Sciatic nerve (tissue), 2 donors: ENCODE data around the gene ABCG4. TPM values are rescaled to one million over a fixed set of nuclear protein-coding genes. Genes with fewer than 3 reads are reported as not detected.
"Not testable (repeated sequence)": the region's sequence is repeated elsewhere in the genome, so short reads cannot be mapped to it uniquely, and the experiment has no call there.

Source experiments
- ATAC-seq: fragments of 200-7000 bp; cut with Tn5 transposase; one replicate; pipeline ENCODE4 v1.9.1; 2020; ENCODE audit warnings: mild to moderate bottlenecking, moderate library complexity
- DNase-seq: peaks from one replicate; pipeline ENCODE4 v3.0.0-alpha.2; 2020; ENCODE audit warnings: low spot score
- intact Hi-C: fragments of 100-400 bp; cut with DNase I; formaldehyde crosslinking; loops from one replicate; pipeline ENCODE4 v1.14.2; 2022
- total RNA-seq: library from RNA; stranded (reverse); fragmentation: NEBNext Ultra II Directional; extraction: Animal tissue kit (Norgen Biotek cat#: 25700); gene quantifications from one replicate; pipeline ENCODE4 v1.2.1, GENCODE V29; 2021
- donor health status: DM: no; HTN: no; CAD: no.
- donor health status: DM: no; HTN: no; CAD: no.

Gene ABCG4
- not detected for total RNA-seq

DNA sequence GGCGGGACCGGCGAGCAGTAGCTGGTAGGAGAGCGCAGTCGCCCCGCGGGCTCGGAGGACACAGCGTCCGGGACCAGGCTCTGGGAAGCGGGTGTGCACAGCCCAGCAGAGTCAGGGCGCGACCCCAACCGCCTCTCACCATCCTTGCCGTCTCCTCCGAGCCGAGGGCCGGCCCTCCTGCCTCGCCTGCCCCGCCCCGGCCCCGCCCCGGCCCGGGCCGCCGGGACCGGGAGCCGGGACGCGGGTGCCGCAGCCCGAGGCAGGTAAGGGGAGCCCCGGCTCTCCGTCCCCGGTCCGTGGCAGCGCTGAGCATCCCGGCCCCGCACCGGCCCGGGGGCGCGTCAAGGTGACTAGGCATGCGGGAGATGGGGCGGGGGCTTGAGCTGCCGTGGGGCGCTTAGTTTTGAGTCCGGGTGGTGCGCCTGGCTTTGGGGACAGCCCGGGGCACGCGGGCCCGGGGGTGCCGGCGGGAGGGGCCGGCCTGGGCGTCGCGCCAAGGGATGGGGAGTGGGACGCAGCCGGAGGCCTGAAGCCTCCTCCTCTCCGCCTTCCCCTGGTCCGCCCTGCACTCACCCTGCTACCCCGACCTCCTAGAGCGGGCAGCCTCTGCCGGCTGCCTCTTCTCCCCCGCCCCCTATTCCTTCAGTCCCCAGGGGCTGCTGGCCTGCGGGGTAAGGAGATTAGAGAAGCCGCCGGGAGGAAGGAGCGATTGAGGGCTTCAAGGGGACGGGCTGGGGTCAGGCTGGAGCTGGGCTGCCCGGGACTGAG, at the start of gene ABCG4:
ABCG4 (plus strand) TSS at position 35 of the 768 bp plus-strand sequence. CDS start 914 bp downstream, outside the sequence.
- intact Hi-C loops = no loop called here
- DNase-seq (no peak), ATAC-seq (peak; percentile 33)

DNA sequence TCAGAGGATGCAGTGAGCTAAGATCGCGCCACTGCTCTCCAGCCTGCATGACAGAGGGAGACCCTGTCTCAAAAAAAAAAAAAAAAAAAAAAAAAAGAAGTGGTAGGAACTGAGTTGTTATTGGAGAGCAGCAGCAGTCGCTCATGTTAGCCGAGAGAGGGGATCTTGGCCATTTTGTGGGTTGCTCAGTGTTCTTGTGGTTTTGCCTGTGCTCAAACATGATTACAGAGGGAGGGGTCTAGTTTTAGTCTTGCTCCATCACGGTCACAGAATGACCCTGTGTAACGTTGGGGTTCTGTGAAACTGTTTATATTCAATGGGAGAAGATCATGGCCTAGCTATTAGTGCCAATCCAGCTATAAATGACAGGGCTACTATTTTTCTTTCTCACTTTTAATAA, 49.1 kb upstream of the ABCG4 start:
- DNase-seq (no peak), ATAC-seq (no peak)
- intact Hi-C loops = no loop called here

DNA sequence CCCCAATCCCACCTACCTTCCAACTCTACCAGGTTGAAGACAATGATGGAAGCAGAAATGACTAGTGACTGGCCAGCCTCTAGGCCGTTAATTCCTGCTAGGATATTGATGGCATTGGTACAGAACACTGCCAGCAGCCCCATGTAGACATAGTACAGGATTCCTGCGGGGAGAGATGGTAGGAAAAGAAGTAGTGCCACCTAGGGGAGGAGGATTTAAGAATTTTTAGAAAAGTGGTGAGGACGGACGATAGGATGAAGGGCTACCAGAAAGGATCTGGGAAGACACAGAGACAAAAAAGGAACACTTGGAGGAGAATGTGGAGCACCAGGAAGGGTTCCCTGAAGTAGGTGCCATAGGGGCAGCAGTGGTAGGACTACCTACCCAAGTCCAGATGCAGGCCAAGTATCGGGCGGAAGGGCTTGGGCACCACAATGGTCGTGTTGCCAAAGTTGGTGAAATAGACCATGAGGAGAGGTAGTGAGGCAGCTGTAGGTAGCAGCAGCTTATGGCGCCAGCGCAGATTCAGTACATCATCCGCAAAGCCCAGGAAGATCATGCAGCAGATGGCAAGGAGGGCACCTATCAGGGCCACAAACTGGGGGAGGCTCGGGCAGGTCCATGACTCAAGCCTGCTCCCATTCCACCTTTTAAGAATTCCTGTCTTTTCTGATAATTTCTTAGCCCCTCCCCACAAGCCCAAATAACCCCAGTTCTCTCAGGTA, 48.4 kb upstream of the ABCG4 start:
- ATAC-seq = no peak
- no peak for DNase-seq
- intact Hi-C loops = no loop called here

DNA sequence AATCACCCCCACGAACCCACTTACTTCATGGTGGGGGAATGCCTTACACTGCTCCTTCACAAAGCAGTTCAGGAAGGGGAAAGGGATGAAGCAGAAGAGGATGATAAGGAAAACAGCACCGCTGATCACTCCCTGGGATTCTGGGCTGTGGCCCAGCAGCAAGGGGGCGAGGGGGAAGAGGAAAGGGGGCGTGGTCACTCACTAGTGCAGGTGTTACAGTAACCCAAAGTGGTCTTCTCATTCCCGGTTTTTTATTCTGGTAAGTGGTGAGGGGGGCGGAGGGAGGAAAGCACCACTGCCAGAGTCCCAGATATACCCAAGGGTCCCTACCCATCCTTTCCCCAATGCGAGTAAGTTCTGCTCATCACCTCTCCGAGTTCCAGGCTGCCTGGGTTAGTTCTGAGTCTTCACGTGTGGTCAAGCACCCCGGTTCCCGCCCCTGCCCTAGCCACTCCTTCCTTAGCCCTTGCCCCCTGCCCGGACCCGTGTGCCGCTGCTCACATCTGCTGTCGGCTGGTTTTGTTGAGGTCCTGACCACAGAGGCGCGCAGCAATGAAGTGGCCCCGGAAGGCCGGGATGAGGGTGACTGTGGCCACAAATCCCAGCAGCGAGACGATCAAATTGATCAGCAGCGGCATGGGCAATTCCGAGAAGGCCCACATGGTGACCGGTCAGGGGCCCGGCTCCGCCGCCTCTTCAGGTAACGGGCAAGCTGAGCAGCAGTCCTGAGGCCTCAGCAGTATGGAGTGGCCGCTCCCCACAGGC, 47.7 kb upstream of the ABCG4 start:
- DNase-seq (no peak), ATAC-seq (peak; percentile 4)
- intact Hi-C loops = no loop called here

DNA sequence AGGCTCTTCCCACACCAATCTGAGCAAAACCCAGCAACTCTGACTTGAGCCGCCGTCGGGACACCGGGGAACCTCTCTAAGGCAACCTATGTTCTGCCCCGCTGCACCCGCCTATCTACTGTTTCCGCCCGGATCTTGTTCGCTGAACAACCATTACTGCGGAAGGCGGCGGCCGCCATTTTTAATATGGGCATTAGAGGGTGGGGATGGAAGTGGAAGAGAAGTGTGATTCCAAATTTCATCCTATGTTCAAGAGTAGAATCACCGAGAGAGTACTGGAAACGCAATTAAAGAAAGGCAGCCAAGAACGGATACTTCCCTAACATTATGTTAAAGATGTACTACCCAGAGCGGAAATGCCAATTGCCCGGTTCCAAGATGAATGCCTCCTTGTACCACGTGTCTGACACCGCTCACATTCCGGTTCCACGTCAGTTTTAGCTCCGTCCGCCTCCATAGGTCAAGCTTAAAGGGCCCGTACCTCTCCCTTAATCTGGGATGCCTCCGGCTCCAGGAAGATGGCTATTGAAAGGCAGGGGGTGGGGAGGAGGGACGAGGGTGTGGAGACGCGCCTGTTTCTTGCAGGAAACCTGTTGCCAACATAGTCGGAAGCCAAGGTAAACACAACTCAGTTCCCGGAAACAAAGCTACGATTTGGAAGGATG, 47.0 kb upstream of the ABCG4 start, which contains the start of gene DPAGT1:
DPAGT1 (minus strand) TSS at position 95 of the 665 bp plus-strand sequence. CDS start 198 bp downstream, outside the sequence.
- DNase-seq = peak; percentile 91
- peak; percentile 96 for ATAC-seq
- intact Hi-C loops = no loop called here

DNA sequence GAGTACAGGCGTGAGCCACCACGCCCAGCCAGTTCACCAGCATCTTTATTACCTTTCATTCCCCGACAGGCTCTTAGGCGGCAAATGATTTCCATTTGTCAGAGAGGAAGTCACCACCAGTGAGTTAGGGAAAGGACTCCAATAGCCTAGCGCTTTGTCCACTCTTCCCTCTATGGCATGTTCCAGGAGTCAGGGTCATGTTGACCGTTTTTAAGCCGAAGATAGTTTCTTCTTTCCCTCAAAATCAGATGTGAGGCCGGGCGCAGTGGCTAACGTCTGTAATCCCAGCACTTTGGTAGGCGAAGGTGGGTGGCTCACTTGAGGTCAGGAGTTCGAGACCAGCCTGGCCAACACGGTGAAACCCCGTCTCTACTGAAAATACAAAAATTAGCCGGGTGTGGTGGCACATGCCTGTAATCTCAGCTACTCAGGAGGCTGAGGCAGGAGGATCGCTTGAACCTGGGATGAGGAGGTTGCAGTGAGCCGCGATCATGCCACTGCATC, 45.6 kb upstream of the ABCG4 start:
- intact Hi-C loops, DNase-seq: not testable (repeated sequence)

DNA sequence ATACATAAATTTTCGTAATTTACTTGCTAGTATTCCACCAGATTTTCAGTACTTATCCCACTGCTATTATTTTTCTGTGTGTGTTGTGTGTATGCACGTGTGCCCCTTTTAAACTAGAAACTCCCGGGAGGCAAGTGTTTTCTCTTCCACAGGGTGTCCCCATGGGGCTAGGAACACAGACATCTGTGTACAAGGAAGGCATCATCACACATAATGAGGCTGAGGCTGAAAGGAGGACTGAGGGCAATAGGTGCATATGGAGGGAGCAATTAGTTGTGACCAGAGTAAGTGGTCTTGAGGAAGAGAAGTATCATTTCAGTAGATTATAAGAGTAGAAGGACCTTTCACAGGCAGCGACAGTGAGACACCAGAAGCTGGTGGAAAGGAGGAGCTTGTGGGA, 45.1 kb upstream of the ABCG4 start:
- DNase-seq (no peak), ATAC-seq (no peak)
- intact Hi-C loops = no loop called here

More for the DNA sequence above, 45.6 kb upstream of the ABCG4 start:
- ATAC-seq = not testable (repeated sequence)

DNA sequence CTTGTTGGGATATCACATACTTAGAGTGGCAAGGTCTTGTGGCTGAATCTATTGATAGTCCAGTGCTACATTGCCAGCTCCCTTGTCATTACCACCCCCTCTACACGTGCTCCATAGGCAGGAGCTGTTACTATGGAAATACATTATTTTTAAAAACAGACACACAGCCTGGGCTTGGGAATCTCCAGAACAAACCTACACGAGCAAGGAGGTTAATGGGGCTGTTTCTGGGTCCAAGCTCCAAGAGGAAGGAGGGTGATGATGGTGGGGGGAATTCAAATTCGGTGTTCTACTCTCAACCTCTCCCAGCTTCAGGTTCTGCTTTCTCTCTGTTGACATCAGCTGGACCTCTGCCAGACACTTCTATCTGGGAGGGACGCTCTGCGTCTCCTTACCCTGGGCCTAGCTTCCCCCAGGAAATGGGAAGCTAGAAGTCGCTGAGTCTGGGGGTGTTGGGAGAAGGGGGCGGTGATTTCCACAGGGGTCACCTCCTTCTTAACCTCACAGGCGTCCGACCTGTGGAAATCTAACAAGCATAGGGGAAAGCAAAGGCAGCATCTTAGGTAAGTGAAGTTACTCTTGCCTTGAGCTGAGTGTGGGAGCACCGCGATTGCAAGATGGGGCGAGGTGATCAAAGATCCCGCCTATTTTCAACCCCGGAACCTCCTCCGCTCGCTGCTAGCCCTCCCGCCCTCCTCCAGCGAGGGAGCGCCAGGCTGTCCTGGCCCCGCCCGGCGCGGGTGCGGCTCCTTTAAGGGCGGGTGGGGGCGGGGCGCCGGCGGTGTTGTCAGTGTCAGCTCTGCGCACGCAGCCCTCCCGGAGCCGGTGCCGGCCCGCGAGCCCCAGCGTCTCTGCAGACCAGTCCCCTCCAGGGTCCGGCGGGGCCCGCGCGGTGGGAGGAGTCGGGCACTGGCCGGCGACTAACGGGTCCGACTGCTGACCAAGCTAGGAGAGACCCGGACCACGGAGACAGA, 42.0 kb upstream of the ABCG4 start, which contains the start of gene C2CD2L:
C2CD2L (plus strand) TSS at position 781 of the 974 bp plus-strand sequence. CDS start 398 bp downstream, outside the sequence.
- peak; percentile 91 for DNase-seq
- intact Hi-C loops = no loop called here
- peak; percentile 92 for ATAC-seq

DNA sequence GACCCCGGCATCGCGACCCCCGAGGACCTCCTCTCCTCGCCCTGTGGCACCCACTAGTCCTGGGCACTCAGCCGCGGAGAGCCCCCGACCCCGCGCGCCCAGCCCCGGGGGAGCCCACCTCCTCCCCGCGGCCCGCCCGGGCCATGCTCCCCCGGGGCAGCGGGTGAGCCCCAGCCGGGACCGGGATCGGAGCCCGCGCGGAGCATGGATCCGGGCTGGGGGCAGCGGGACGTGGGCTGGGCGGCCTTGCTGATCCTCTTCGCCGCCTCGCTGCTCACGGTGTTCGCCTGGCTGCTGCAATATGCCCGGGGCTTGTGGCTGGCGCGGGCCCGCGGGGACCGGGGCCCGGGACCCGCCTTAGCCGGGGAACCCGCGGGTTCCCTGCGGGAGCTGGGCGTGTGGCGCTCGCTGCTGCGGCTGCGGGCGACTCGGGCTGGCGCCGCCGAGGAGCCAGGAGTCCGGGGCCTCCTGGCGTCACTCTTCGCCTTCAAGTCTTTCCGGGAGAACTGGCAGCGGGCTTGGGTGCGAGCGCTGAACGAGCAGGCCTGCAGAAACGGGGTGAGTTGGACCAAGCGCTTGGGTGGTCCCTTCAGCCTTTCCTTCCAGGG, 41.2 kb upstream of the ABCG4 start:
- no peak for ATAC-seq
- DNase-seq = no peak
- intact Hi-C loops = loop anchor here (2.0 kb wide), 1 partner anchor 57 kb away; no protein-coding TSS in a partner anchor

DNA sequence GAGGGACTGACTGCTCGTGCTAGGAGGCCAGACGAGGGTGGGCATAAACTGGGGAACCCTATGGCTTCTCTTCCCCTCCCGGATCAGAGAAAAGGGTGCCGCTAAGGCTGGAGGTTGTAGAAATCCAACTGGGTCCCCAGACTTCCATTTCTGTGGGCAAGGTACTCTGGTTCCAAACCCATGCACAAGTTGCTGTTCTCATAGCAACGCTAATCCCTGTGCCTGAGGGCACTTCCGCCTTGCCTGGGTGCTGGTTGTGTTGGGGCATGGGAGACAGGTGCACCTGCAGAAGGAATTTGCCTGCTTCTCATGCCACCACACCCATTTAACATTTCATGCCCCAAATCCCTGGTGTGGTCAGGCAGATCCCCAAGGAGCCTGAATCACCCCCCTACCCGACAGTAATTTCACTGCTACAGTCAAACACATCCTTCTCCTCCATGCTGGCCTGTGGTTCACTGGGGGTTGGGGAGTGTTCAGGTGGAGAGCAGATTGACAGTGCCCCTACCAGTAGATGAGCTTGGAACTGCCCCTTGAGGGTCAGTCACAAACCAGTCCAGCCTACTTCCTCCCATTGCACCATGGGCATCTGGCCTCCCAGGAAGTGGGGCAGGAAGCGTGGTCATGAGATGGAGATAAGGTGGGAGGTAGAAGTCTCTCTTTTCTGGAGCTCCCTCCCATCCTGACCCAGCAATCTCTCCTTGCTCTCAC, 40.6 kb upstream of the ABCG4 start:
- ATAC-seq (no peak), DNase-seq (no peak)

DNA sequence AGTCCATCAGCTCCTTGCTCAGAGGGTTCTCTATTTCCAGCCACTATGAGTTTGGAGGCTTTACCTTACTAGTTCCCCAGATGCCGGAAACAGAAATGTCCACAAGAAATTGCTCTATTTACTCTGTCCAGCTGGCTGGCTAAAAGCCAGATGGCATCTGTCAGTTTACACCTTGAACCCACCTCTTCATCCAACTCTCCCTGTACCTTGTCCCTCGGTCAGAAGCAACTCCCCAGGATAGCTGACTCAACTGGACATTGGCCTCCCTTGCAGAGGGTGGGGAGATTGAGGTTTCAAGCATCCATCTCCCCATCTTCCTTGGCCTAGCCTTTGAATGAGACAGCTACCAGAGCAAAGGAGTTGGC, 40.0 kb upstream of the ABCG4 start:
- ATAC-seq (no peak), DNase-seq (no peak)
- intact Hi-C loops = loop anchor here (2.0 kb wide), 1 partner anchor 56 kb away; no protein-coding TSS in a partner anchor

More for the DNA sequence above, 40.6 kb upstream of the ABCG4 start:
- intact Hi-C loops = loop anchor here (2.0 kb wide), 1 partner anchor 56 kb away; no protein-coding TSS in a partner anchor

DNA sequence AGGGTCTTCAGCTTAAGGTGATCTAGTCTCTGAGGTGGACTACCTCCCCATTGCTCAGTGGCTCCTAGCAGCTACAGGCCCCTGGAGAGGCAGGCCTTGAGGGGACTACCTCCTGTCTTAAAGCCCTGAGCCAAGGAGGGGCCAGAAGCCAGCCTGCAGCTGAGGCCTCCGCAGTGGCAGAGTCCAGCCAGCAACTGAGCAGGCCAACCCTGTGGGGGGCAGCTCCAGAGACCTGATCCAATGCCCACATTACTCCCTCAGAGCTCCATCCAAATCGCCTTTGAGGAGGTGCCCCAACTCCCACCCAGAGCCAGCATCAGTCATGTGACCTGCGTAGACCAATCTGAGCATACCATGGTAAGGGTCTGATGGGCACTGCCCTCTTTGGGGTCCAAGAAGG, 39.0 kb upstream of the ABCG4 start:
- intact Hi-C loops = loop anchor here (2.0 kb wide), 1 partner anchor 55 kb away; no protein-coding TSS in a partner anchor
- DNase-seq (no peak), ATAC-seq (no peak)

DNA sequence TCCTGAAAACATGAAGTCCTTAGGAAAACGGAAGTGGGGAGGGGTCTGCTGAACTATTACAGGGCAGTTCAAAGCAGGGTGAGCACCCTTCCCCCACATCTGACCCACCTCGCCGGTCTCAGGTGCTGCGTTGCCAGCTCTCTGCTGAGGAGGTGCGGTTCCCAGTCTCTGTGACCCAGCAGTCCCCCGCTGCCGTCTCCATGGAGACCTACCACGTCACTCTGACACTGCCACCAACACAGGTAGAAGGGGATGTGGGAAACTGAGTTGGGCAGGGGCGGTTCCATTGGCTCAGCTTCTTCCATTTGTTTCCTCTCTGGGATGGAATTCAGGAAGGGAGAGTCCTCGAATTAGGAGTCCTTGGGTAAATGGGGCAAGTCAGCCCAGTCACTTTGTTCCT, 38.4 kb upstream of the ABCG4 start:
- DNase-seq = no peak
- intact Hi-C loops = no loop called here
- no peak for ATAC-seq

DNA sequence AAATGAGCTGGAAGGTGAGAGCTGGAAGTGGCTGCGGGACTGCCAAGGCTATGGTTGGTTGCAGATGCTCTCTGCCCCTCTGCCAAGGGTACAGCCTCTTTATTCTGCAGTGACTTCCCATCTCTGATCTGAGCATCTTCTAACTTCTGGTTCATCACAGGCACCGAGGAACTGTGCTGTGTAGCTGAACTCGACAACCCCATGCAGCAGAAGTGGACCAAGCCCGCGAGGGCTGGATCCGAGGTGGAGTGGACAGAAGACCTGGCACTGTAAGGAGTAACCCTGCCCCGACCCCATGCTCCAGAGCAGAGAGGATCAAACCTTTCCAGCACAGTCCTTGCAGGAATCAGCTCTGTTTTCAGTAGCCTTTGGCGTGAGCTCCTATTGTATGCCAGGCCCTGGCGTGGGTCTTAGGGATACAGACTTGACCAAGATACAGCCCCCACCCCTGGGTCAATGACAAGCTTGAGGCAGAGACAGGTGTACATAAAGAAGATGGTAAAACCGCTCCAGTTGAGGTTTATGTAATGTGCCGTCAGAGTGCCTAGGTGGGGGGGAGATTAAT, 37.4 kb upstream of the ABCG4 start:
- intact Hi-C loops = no loop called here
- ATAC-seq (no peak), DNase-seq (no peak)

DNA sequence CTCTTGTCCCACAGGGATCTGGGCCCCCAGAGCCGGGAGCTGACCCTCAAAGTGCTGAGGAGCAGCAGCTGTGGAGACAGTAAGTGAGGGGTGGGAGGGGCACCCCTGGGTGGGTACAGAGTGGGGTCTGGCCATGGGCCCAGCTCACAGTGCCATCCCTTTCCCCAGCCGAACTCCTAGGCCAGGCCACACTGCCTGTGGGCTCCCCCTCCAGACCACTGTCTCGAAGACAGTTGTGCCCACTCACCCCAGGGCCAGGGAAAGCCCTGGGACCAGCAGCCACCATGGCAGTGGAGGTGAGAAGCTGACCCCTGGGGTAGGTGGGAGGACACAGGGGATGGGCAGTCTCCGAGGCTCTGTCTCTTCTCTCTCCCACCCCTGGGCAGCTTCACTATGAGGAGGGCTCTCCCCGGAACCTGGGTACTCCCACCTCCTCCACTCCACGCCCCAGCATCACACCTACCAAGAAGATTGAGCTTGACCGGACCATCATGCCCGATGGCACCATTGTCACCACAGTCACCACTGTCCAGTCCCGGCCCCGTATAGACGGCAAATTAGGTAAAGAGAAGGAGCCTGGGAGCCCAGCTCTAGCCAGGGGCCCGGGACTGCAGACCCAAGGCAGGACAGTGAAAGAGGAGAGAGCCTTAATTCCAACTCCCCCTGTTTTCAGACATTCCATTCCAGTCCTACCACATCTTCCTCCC, 36.4 kb upstream of the ABCG4 start:
- ATAC-seq (no peak), DNase-seq (no peak)
- intact Hi-C loops = no loop called here
